SU-DHL-6 (cell line): ENCODE results near the gene CYP2W1.

Experiments used
- H2AFZ ChIP-seq: fragments of 200-600 bp; sonication (generic); 2 replicates; pipeline ENCODE4 v1.6.1; 2014; ENCODE audit warnings: low read depth, mild to moderate bottlenecking, moderate library complexity, mixed read lengths, antibody characterized with exemption, low read length; ENCODE audit not compliant: severe bottlenecking
- H3F3A ChIP-seq: fragments of 200-600 bp; shearing (Covaris generic); 2 replicates; pipeline ENCODE4 v1.6.0; 2016; ENCODE audit warnings: antibody characterized with exemption, mild to moderate bottlenecking; ENCODE audit not compliant: insufficient read depth
- H3K27ac ChIP-seq: fragments of 200-600 bp; sonication (generic); 2 replicates; pipeline ENCODE4 v1.5.1; 2016; ENCODE audit warnings: low read depth, mild to moderate bottlenecking, low read length, moderate library complexity, mixed read lengths
- H3K27me3 ChIP-seq: fragments of 200-600 bp; sonication (generic), shearing (Covaris generic); 2 replicates; pipeline ENCODE4 v1.6.0; 2014; ENCODE audit warnings: mild to moderate bottlenecking, low read length
- H3K36me3 ChIP-seq: fragments of 200-600 bp; sonication (generic); 2 replicates; pipeline ENCODE4 v1.6.1; 2014; ENCODE audit warnings: mild to moderate bottlenecking, low read length, mixed read lengths
- H3K4me2 ChIP-seq: fragments of 300-600, 200-600 bp; shearing (Covaris generic), sonication (generic); 2 replicates; pipeline ENCODE4 v1.6.0; 2014; ENCODE audit warnings: low read length, low read depth, mild to moderate bottlenecking; ENCODE audit not compliant: poor library complexity, severe bottlenecking
- H3K4me3 ChIP-seq: fragments of 200-600 bp; sonication (generic); 2 replicates; pipeline ENCODE4 v1.5.1; 2014; ENCODE audit warnings: antibody characterized with exemption, low read length, mild to moderate bottlenecking, mixed read lengths; ENCODE audit not compliant: insufficient read depth, poor library complexity, severe bottlenecking
- H3K79me2 ChIP-seq: fragments of 200-600 bp; sonication (generic); 2 replicates; pipeline ENCODE4 v1.6.1; 2014; ENCODE audit warnings: mild to moderate bottlenecking, low read length, moderate library complexity; ENCODE audit not compliant: insufficient read depth
- H3K9ac ChIP-seq: fragments of 200-600 bp; sonication (generic); 2 replicates; pipeline ENCODE4 v1.7.0; 2014; ENCODE audit warnings: mild to moderate bottlenecking, low read length
- H3K9me2 ChIP-seq: fragments of 200-600 bp; sonication (generic); replicated peaks from 2 replicates; pipeline ENCODE4 v1.6.1; 2014; ENCODE audit warnings: low read length; ENCODE audit not compliant: insufficient read depth
- H3K9me3 ChIP-seq: fragments of 200-600 bp; sonication (generic); 2 replicates; pipeline ENCODE4 v1.6.1; 2014; ENCODE audit warnings: low read length, mixed read lengths; ENCODE audit not compliant: insufficient read depth
- H4K20me1 ChIP-seq: fragments of 200-600 bp; sonication (generic); 2 replicates; pipeline ENCODE4 v1.6.1; 2014; ENCODE audit warnings: low read depth, mild to moderate bottlenecking, antibody characterized with exemption, low read length, moderate library complexity, mixed read lengths
- EZH2phosphoT487 ChIP-seq: fragments of 200-600 bp; sonication (generic), shearing (Covaris generic); conservative IDR thresholded peaks from 2 replicates; pipeline ENCODE4 v1.6.1; 2018; ENCODE audit warnings: mild to moderate bottlenecking, antibody characterized with exemption, low read length, moderate library complexity, mixed read lengths
- TF ChIP-seq, protein P1 (sequence below): fragments of 200-600 bp; sonication (generic); IDR thresholded peaks from one replicate; pipeline ENCODE4 v1.5.1; 2017; ENCODE audit warnings: antibody characterized with exemption, mild to moderate bottlenecking, low read length, moderate library complexity; ENCODE audit not compliant: insufficient read depth, poor library complexity, severe bottlenecking

The CYP2W1 gene

GRCh38 chr7:974172-974571 is 8.8 kb upstream of the CYP2W1 start:
- peaks cover 4% of the 10 kb centered on the region; the same call in 1 of the 2 replicates for H4K20me1 ChIP-seq

GRCh38 chr7:974820-975681 is 7.9 kb upstream of the CYP2W1 start, which contains the start of gene COX19:
Gene COX19, minus strand, starts transcription at chr7:975549. Its CDS starts 40 bp downstream, at chr7:975509.
- H4K20me1 ChIP-seq, result peaks cover 4% of the 10 kb centered on the region; the same call in 1 of the 2 replicates
- no peaks in the 10 kb centered on the region for H3K9me2 ChIP-seq
- H3K79me2 ChIP-seq, result peaks cover 36% of the 10 kb centered on the region
- H3K27me3 ChIP-seq, result no peaks in the 10 kb centered on the region
- peak within 1 kb of the TSS; percentile 94 for H3K9ac ChIP-seq
- 0 out of 2 replicates have a peak, but pooled peaks cover 5% of the 10 kb centered on the region for H3F3A ChIP-seq
- peak within 1 kb of the TSS; percentile 92 for H3K4me2 ChIP-seq
- peak within 1 kb of the TSS; percentile 98 for H3K4me3 ChIP-seq
- no peaks in the 10 kb centered on the region for H3K9me3 ChIP-seq
- peaks cover 13% of the 10 kb centered on the region; the same call in 1 of the 2 replicates for H3K36me3 ChIP-seq
- TF ChIP-seq, protein P1, sequence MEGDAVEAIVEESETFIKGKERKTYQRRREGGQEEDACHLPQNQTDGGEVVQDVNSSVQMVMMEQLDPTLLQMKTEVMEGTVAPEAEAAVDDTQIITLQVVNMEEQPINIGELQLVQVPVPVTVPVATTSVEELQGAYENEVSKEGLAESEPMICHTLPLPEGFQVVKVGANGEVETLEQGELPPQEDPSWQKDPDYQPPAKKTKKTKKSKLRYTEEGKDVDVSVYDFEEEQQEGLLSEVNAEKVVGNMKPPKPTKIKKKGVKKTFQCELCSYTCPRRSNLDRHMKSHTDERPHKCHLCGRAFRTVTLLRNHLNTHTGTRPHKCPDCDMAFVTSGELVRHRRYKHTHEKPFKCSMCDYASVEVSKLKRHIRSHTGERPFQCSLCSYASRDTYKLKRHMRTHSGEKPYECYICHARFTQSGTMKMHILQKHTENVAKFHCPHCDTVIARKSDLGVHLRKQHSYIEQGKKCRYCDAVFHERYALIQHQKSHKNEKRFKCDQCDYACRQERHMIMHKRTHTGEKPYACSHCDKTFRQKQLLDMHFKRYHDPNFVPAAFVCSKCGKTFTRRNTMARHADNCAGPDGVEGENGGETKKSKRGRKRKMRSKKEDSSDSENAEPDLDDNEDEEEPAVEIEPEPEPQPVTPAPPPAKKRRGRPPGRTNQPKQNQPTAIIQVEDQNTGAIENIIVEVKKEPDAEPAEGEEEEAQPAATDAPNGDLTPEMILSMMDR, result no peak
- TF ChIP-seq EZH2phosphoT487, result no peak
- peak within 1 kb of the TSS; percentile 66 for H3K27ac ChIP-seq
- H2AFZ ChIP-seq, result peak within 1 kb of the TSS; percentile 88

More at GRCh38 chr7:974172-974571, 8.8 kb upstream of the CYP2W1 start:
- peaks cover 41% of the 10 kb centered on the region for H3K79me2 ChIP-seq
- H3F3A ChIP-seq, result 0 out of 2 replicates have a peak, but pooled peaks cover 5% of the 10 kb centered on the region
- peak overlapping the region; percentile 94 for H3K9ac ChIP-seq
- no peaks in the 10 kb centered on the region for H3K9me2 ChIP-seq
- TF ChIP-seq EZH2phosphoT487, result no peak
- TF ChIP-seq, protein P1, result no peak
- no peaks in the 10 kb centered on the region for H3K9me3 ChIP-seq
- H3K4me3 ChIP-seq, result peak overlapping the region; percentile 98
- peak overlapping the region; percentile 92 for H3K4me2 ChIP-seq
- no peaks in the 10 kb centered on the region for H3K27me3 ChIP-seq
- no peak overlapping the region for H2AFZ ChIP-seq
- no peak overlapping the region for H3K27ac ChIP-seq
- H3K36me3 ChIP-seq, result peaks cover 13% of the 10 kb centered on the region; the same call in 1 of the 2 replicates

DNA sequence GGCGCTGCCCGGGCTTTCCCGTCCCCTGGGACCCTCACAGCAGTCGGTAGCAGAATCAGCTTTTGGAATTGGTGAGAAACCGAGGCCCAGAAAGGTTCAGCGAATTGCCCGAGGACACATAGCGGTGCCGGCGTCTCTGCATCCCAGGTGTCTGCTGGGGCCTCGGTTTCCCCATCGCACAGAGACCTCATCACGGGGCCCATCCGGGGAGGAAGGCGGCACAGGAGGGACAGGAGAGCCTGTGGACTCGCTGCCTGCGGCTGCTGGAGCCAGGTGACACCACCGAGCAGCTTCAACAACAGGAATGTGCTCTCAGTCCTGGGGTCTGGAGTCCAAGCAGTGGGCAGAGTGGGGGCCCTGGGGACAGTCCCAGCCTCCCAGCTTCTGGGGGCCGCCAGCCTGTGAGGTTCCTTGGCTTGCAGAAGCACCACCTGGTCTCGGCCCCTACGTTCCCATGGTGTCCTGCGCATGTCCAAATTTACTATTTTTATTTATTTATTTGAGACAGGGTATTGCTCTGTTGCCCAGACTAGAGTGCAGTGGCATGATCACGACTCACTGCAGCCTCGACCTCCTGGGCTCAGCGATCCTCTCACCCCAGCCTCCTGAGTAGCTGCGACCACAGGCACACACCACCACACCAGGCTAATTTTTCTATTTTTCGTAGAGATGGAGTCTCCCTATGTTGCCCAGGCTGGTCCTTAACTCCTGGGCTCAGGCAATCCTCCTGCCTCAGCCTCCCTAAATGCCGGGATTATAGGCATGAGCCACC is 7.1 kb upstream of the CYP2W1 start:
- Histone ChIP-seq H2AFZ (no peak overlapping the region), H3F3A (0 out of 2 replicates have a peak, but pooled peaks cover 5% of the 10 kb centered on the region), H3K9me2 (no peaks in the 10 kb centered on the region), H3K36me3 (peaks cover 13% of the 10 kb centered on the region; the same call in 1 of the 2 replicates), H3K9me3 (no peaks in the 10 kb centered on the region), H3K27ac (no peak overlapping the region), H3K79me2 (peaks cover 36% of the 10 kb centered on the region), H3K27me3 (no peaks in the 10 kb centered on the region), H3K9ac (peak overlapping the region; percentile 94; the same call in 1 of the 2 replicates), H4K20me1 (peaks cover 4% of the 10 kb centered on the region; the same call in 1 of the 2 replicates), H3K4me3 (peak overlapping the region; percentile 98), H3K4me2 (peak overlapping the region; percentile 33)
- no peak for TF ChIP-seq EZH2phosphoT487
- TF ChIP-seq, protein P1, result no peak
